Astrocyte (in vitro differentiated cells and primary cell): ENCODE results near the gene MEDAG.

Experiments used
- EZH2 ChIP-seq: IDR thresholded peaks from 2 replicates; pipeline ENCODE4 v1.6.1; 2012; ENCODE audit warnings: mild to moderate bottlenecking, low read length, inconsistent platforms; ENCODE audit not compliant: insufficient read depth
- TF ChIP-seq, protein P1 (sequence below): IDR thresholded peaks from 2 replicates; pipeline ENCODE4 v1.5.1; 2011; ENCODE audit warnings: low read depth, mild to moderate bottlenecking, inconsistent platforms, low read length, moderate library complexity; ENCODE audit not compliant: insufficient read depth

DNA sequence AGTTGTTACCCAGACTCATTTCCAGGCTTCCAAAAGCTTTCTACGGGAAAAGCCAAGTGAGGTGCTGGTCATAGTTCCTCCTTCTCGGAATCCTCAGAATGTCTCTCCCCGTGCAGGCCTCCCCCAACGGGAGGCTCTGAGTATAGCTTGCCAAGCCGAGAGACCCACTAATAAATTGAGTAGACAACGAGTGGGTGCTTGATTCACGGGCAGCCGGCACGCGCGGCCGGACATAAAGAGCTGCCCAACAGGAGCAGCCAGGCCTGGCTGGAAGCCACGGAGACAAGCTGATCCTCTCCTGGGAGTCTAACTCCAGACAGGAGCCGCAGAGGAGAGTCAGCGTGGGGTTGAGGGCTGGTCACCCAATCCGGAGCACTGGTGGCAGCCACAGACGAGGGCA is 43.4 kb upstream of the MEDAG start:
- TF ChIP-seq, protein P1, sequence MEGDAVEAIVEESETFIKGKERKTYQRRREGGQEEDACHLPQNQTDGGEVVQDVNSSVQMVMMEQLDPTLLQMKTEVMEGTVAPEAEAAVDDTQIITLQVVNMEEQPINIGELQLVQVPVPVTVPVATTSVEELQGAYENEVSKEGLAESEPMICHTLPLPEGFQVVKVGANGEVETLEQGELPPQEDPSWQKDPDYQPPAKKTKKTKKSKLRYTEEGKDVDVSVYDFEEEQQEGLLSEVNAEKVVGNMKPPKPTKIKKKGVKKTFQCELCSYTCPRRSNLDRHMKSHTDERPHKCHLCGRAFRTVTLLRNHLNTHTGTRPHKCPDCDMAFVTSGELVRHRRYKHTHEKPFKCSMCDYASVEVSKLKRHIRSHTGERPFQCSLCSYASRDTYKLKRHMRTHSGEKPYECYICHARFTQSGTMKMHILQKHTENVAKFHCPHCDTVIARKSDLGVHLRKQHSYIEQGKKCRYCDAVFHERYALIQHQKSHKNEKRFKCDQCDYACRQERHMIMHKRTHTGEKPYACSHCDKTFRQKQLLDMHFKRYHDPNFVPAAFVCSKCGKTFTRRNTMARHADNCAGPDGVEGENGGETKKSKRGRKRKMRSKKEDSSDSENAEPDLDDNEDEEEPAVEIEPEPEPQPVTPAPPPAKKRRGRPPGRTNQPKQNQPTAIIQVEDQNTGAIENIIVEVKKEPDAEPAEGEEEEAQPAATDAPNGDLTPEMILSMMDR = peak; percentile 11
- no peak for TF ChIP-seq EZH2
